ENCODE measurements around the gene POU2F1.

The POU2F1 gene

GRCh38 chr1:167413328-167413727 lies 192.6 kb downstream of the POU2F1 start:
- no peaks in the 10 kb centered on the region for H3K9me3 Mint-ChIP-seq
- no peak for ATAC-seq (ENCODE audit: low read depth)
- H3K4me3 Mint-ChIP-seq = no peak overlapping the region
- peaks cover 27% of the 10 kb centered on the region for H3K36me3 Mint-ChIP-seq
- H3K4me1 Mint-ChIP-seq = peaks cover 25% of the 10 kb centered on the region
- H3K27ac Mint-ChIP-seq = peak overlapping the region; percentile 80
- H3K27me3 Mint-ChIP-seq = no peaks in the 10 kb centered on the region
- DNase-seq (ENCODE audit: low spot score in 2 of 2) = no peak

DNA sequence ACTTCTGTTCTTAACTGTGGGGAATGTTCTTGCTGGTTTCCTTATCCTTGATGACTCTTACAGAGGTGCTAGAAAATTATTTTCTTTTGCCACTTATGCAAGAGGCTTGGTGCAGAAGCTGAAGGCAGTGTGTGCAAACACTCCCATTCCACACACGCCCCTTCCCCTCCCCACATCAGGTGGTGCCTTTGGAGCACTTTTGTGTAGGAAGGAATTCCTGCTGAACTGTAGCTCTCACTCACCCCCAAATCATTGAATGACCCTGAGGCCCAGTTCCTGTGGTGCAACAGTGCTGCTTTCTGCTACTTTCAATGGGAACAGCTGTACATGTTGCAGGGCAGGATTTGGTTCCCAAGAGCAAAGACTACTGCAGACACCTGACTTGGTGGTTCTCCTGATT lies 195.8 kb downstream of the POU2F1 start:
- Mint-ChIP-seq H3K4me3 (no peak overlapping the region), H3K27ac (no peak overlapping the region), H3K4me1 (peaks cover 27% of the 10 kb centered on the region), H3K9me3 (no peaks in the 10 kb centered on the region), H3K27me3 (no peaks in the 10 kb centered on the region), H3K36me3 (peaks cover 22% of the 10 kb centered on the region)
- ATAC-seq (ENCODE audit: low read depth) (no peak), DNase-seq (ENCODE audit: low spot score in 2 of 2) (no peak)

GRCh38 chr1:167418391-167418790 lies 197.7 kb downstream of the POU2F1 start:
- ATAC-seq (ENCODE audit: low read depth) (peak; percentile 57), DNase-seq (ENCODE audit: low spot score in 2 of 2) (no peak)
- Mint-ChIP-seq H3K4me1 (peaks cover 15% of the 10 kb centered on the region), H3K9me3 (no peaks in the 10 kb centered on the region), H3K4me3 (no peak overlapping the region), H3K27ac (peak overlapping the region; percentile 42), H3K36me3 (peaks cover 16% of the 10 kb centered on the region), H3K27me3 (no peaks in the 10 kb centered on the region)

GRCh38 chr1:167419245-167419644 lies 198.6 kb downstream of the POU2F1 start:
- no peak overlapping the region for H3K27ac Mint-ChIP-seq
- DNase-seq (ENCODE audit: low spot score in 2 of 2) = no peak
- ATAC-seq (ENCODE audit: low read depth) = no peak
- H3K27me3 Mint-ChIP-seq = no peaks in the 10 kb centered on the region
- H3K4me1 Mint-ChIP-seq = peaks cover 15% of the 10 kb centered on the region
- H3K4me3 Mint-ChIP-seq = no peak overlapping the region
- H3K9me3 Mint-ChIP-seq = no peaks in the 10 kb centered on the region
- H3K36me3 Mint-ChIP-seq = peaks cover 13% of the 10 kb centered on the region

DNA sequence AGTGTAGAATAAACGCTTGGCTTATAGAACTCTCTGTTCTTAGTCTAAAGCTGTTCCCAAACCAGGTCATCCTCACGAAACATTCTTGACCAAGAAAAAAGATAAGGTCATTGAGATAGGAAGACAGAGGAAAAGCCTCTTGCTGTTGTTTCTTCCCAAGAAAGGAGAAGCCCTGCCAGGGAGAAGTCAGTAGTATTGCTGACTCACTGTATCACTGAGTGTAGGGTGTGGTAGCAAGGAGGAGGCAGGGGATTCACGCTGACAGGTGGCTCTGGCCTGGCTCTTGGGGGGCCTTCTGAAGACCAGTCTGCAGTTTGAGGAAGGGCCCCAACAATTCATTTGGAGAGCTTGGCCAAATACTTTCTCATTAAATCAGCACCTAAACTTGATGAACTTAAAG lies 199.8 kb downstream of the POU2F1 start:
- H3K27me3 Mint-ChIP-seq = no peaks in the 10 kb centered on the region
- H3K4me1 Mint-ChIP-seq = peaks cover 18% of the 10 kb centered on the region
- DNase-seq (ENCODE audit: low spot score in 2 of 2) (no peak), ATAC-seq (ENCODE audit: low read depth) (no peak)
- H3K4me3 Mint-ChIP-seq = no peak overlapping the region
- H3K36me3 Mint-ChIP-seq = peaks cover 9% of the 10 kb centered on the region
- no peak overlapping the region for H3K27ac Mint-ChIP-seq
- H3K9me3 Mint-ChIP-seq = no peaks in the 10 kb centered on the region

- ATAC-seq (ENCODE audit: low read depth) (no peak), DNase-seq (ENCODE audit: low spot score in 2 of 2) (no peak)
- Mint-ChIP-seq H3K4me3 (no peak overlapping the region), H3K9me3 (no peaks in the 10 kb centered on the region), H3K27ac (no peak overlapping the region), H3K27me3 (no peaks in the 10 kb centered on the region), H3K36me3 (peaks cover 6% of the 10 kb centered on the region), H3K4me1 (peaks cover 4% of the 10 kb centered on the region)
Observed at GRCh38 chr1:167423684-167424619, 203.3 kb downstream of the POU2F1 start.

DNA sequence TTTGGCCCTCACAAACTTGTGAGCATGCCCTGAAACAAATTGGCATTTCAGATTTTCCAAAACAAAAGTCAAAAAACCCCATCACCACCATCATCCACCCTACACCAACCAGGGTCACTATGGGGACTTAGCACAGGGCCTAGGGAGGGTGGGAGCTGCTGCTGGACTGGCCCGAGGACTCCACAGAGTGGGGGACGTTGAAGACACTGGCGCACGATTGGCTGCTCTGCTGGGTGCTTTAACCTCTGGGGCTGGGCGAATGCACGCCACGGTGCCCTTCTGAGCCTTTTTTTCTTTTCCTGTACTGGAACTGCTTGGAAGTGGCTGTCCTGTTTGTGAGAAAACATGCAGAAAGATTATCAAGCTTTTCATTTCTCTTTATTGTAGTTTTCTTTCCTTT lies 204.8 kb downstream of the POU2F1 start:
- peaks cover 6% of the 10 kb centered on the region for H3K36me3 Mint-ChIP-seq

DNA sequence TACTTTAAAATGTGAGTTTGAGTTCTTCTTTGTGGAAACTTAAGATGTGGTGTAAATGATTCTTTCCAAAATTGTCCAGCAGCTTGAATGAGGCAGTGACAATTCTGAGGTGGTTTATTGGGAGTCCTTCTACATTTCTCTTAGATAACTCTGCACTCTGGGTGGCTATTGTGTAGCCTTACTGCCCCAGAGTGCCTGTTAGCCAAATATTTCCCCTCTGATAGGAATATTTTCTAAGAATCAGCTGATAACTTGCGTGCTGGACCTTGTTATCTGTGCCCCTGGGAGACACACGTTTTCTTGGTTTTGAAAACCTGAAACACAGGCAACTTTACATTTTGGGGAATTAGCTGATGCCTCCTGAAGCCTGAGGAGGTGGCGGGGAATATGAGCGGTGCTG lies 206.0 kb downstream of the POU2F1 start:
- H3K27ac Mint-ChIP-seq = no peak overlapping the region
- H3K4me1 Mint-ChIP-seq = peaks cover 28% of the 10 kb centered on the region
- no peaks in the 10 kb centered on the region for H3K27me3 Mint-ChIP-seq
- peaks cover 6% of the 10 kb centered on the region for H3K36me3 Mint-ChIP-seq
- no peak overlapping the region for H3K4me3 Mint-ChIP-seq
- H3K9me3 Mint-ChIP-seq = no peaks in the 10 kb centered on the region
- no peak for ATAC-seq (ENCODE audit: low read depth)
- no peak for DNase-seq (ENCODE audit: low spot score in 2 of 2)

More for the DNA sequence above, 204.8 kb downstream of the POU2F1 start:
- Mint-ChIP-seq H3K4me1 (peaks cover 18% of the 10 kb centered on the region), H3K4me3 (no peak overlapping the region), H3K9me3 (no peaks in the 10 kb centered on the region), H3K27ac (no peak overlapping the region), H3K27me3 (no peaks in the 10 kb centered on the region)
- no peak for DNase-seq (ENCODE audit: low spot score in 2 of 2)
- no peak for ATAC-seq (ENCODE audit: low read depth)

DNA sequence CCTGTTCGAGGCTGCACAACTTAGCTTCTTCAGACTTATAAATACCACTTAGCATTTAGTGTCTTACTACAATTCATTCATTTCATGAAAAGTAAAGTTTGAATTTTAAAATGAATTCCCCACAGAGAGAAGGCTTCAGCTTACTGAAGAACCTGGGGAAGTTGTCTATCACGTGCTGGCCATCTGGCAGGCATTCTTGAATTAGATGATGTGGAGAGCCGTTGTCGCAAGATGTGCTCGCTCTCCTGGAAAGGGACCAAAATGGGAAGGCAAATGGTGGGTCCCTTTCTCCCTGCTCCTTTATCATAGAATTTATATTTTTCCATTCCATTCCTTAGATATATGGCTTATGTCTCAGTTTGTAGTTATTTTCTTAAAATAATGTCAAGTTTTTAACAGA lies 207.2 kb downstream of the POU2F1 start:
- ATAC-seq (ENCODE audit: low read depth) = no peak
- H3K27ac Mint-ChIP-seq = no peak overlapping the region
- H3K4me3 Mint-ChIP-seq = no peak overlapping the region

GRCh38 chr1:167428395-167428794 lies 207.7 kb downstream of the POU2F1 start:
- DNase-seq (ENCODE audit: low spot score in 2 of 2) (no peak), ATAC-seq (ENCODE audit: low read depth) (no peak)
- Mint-ChIP-seq H3K4me1 (peaks cover 34% of the 10 kb centered on the region), H3K36me3 (peaks cover under 1% of the 10 kb centered on the region), H3K27me3 (no peaks in the 10 kb centered on the region), H3K27ac (no peak overlapping the region), H3K9me3 (no peaks in the 10 kb centered on the region), H3K4me3 (no peak overlapping the region)

More for the DNA sequence above, 207.2 kb downstream of the POU2F1 start:
- DNase-seq (ENCODE audit: low spot score in 2 of 2) = no peak
- Mint-ChIP-seq H3K9me3 (no peaks in the 10 kb centered on the region), H3K36me3 (peaks cover 1% of the 10 kb centered on the region), H3K4me1 (peaks cover 34% of the 10 kb centered on the region), H3K27me3 (no peaks in the 10 kb centered on the region)

GRCh38 chr1:167429612-167430011 lies 208.9 kb downstream of the POU2F1 start:
- Mint-ChIP-seq H3K36me3 (peaks cover 2% of the 10 kb centered on the region), H3K4me1 (peaks cover 39% of the 10 kb centered on the region), H3K27me3 (no peaks in the 10 kb centered on the region), H3K9me3 (no peaks in the 10 kb centered on the region), H3K4me3 (no peak overlapping the region), H3K27ac (peak overlapping the region; percentile 90)
- DNase-seq (ENCODE audit: low spot score in 2 of 2) (no peak), ATAC-seq (ENCODE audit: low read depth) (no peak)

DNA sequence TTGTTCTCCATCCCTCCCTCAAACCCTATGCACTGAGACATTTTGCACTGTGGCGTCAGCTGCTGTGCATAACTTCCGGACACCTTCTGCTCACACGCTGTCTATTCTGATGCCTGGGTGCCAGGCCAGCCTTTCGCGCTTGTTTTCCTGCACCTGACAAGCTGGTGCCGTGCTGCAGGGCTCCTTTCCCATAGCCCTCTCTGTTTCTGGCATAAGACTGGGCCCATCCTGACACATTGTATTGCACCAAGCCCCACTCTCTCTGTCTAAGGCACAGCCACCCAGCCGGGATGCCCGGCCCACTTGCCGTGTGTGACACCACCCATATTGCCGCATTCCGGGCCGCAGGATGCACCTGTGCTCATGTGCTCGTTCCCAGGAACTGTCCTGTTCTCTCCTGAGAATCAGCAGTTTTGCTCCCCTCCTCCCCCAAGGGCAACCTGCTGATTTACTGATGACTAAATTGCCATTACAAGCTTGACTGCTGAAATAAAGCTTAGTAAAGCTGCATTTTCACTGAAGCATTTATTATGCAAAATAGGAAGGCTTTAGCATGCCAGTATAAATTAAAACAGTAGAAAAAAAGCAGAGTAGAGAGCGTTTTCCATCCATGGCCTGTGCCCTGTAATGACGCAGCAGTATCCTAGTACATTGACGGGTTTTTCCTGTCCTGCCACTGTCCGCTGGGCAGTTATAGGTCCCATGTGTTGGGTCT lies 209.6 kb downstream of the POU2F1 start:
- Mint-ChIP-seq H3K4me3 (peak overlapping the region; percentile 75), H3K4me1 (peaks cover 39% of the 10 kb centered on the region), H3K27ac (peak overlapping the region; percentile 90), H3K36me3 (peaks cover 2% of the 10 kb centered on the region), H3K9me3 (no peaks in the 10 kb centered on the region), H3K27me3 (no peaks in the 10 kb centered on the region)
- peak; percentile 58 for ATAC-seq (ENCODE audit: low read depth)
- peak in 1 of 2 donors; percentile 35 for DNase-seq (ENCODE audit: low spot score in 2 of 2)

DNA sequence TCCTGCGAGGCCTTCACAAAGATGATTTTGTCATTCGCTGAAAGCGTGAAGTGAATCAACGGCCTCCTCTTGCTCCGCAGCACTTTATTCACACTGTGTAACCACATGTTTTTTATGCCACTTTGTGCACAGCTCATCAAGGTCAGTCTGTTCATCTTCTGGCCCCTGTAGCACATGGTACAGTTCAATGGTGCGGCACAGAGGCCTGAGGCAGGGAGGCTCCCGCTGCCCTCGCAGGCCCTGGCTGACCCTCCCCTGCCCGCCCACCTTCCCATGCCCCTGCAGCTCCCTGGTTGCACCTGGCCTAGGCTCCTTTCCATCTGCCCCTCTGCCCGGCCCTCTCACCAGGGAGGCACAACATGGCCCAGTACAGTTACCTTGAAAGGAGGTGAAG lies 210.2 kb downstream of the POU2F1 start:
- H3K27me3 Mint-ChIP-seq = no peaks in the 10 kb centered on the region
- H3K4me3 Mint-ChIP-seq = peak overlapping the region; percentile 79
- H3K4me1 Mint-ChIP-seq = peaks cover 43% of the 10 kb centered on the region
- ATAC-seq (ENCODE audit: low read depth) (peak; percentile 28), DNase-seq (ENCODE audit: low spot score in 2 of 2) (no peak)
- peak overlapping the region; percentile 90 for H3K27ac Mint-ChIP-seq
- no peaks in the 10 kb centered on the region for H3K9me3 Mint-ChIP-seq
- peaks cover 6% of the 10 kb centered on the region for H3K36me3 Mint-ChIP-seq

GRCh38 chr1:167431261-167431908 lies 210.7 kb downstream of the POU2F1 start:
- peak; percentile 38 for ATAC-seq (ENCODE audit: low read depth)
- H3K4me1 Mint-ChIP-seq = peaks cover 47% of the 10 kb centered on the region
- H3K27ac Mint-ChIP-seq = peak overlapping the region; percentile 90
- H3K9me3 Mint-ChIP-seq = no peaks in the 10 kb centered on the region
- H3K27me3 Mint-ChIP-seq = no peaks in the 10 kb centered on the region
- peak overlapping the region; percentile 79 for H3K4me3 Mint-ChIP-seq
- peaks cover 6% of the 10 kb centered on the region for H3K36me3 Mint-ChIP-seq
- peak in 1 of 2 donors; percentile 41 for DNase-seq (ENCODE audit: low spot score in 2 of 2)

Measured in memory B cell (primary cell).